Stimulated activated CD4-positive, alpha-beta T cell treated with anti-CD3 and anti-CD28 coated beads, Interleukin-15, amount 100 ng/mL, for 1 hour (primary cell): Measurements from ENCODE around the gene ATP6V0E2.
"Not testable (repeated sequence)": the region's sequence is repeated elsewhere in the genome, so short reads cannot be mapped to it uniquely, and the experiment has no call there.

Source experiments
- DNase-seq, 2 donors: peaks; one replicate each; pipeline ENCODE4 v3.0.0-alpha.2; 2020; ENCODE audit warnings: low read depth in 1 of 2, low spot score in 1 of 2

ATP6V0E2 gene

GRCh38 chr7:149877890-149878522, 4.2 kb downstream of the ATP6V0E2 start:
- DNase-seq = no peak

- DNase-seq = no peak
These were observed 4.8 kb downstream of the ATP6V0E2 start for GRCh38 chr7:149878523-149878921.

GRCh38 chr7:149879271-149879743, 5.5 kb downstream of the ATP6V0E2 start:
- no peak for DNase-seq

- DNase-seq = no peak
These were observed 6.2 kb downstream of the ATP6V0E2 start for GRCh38 chr7:149879766-149880637.

GRCh38 chr7:149880638-149881311, 7.0 kb downstream of the ATP6V0E2 start:
- no peak for DNase-seq

GRCh38 chr7:149881328-149882247, 7.8 kb downstream of the ATP6V0E2 start:
- DNase-seq = no peak

- no peak for DNase-seq
These were observed 8.7 kb downstream of the ATP6V0E2 start for GRCh38 chr7:149882248-149883047.

GRCh38 chr7:149883048-149883438, 9.3 kb downstream of the ATP6V0E2 start:
- DNase-seq = no peak

GRCh38 chr7:149883452-149883861, 9.7 kb downstream of the ATP6V0E2 start:
- DNase-seq = peak in 1 of 2 donors; percentile 35

GRCh38 chr7:149884016-149884415, 10.2 kb downstream of the ATP6V0E2 start:
- no peak for DNase-seq

GRCh38 chr7:149884541-149884940, 10.8 kb downstream of the ATP6V0E2 start:
- no peak for DNase-seq

GRCh38 chr7:149885191-149886017, 11.6 kb downstream of the ATP6V0E2 start:
- no peak for DNase-seq

- DNase-seq = no peak
These were observed 12.2 kb downstream of the ATP6V0E2 start for GRCh38 chr7:149886018-149886415.

GRCh38 chr7:149887311-149887710, 13.5 kb downstream of the ATP6V0E2 start:
- no peak for DNase-seq

GRCh38 chr7:149890715-149891114, 16.9 kb downstream of the ATP6V0E2 start:
- DNase-seq = not testable (repeated sequence)

- DNase-seq = not testable (repeated sequence)
These were observed 21.2 kb downstream of the ATP6V0E2 start for GRCh38 chr7:149894957-149895356.

- not testable (repeated sequence) for DNase-seq
These were observed 34.1 kb downstream of the ATP6V0E2 start for GRCh38 chr7:149907776-149908376.

- not testable (repeated sequence) for DNase-seq
These were observed 36.5 kb downstream of the ATP6V0E2 start for GRCh38 chr7:149910219-149910618.
